H1 (cell line): ENCODE data around the gene MCL1. TPM values are rescaled to one million over a fixed set of nuclear protein-coding genes. Genes with fewer than 3 reads are reported as not detected.

Experiments used
- EGR1 ChIP-seq: IDR thresholded peaks from 2 replicates; pipeline ENCODE4 v1.6.1; 2011; ENCODE audit warnings: low read depth, low read length, borderline replicate concordance
- HDAC6 ChIP-seq: IDR thresholded peaks from one replicate; pipeline ENCODE4 v1.7.1; 2012; ENCODE audit warnings: low read depth, mild to moderate bottlenecking, inconsistent platforms, low read length, moderate library complexity
- JUND ChIP-seq: IDR thresholded peaks from 2 replicates; pipeline ENCODE4 v1.6.1; 2011; ENCODE audit warnings: mild to moderate bottlenecking, improper control_type of control experiment, low read length
- KDM1A ChIP-seq: fragments of 200-600, 300-600 bp; sonication (generic); IDR thresholded peaks from 2 replicates; pipeline ENCODE4 v1.7.1; 2016; ENCODE audit warnings: mild to moderate bottlenecking, low read length, borderline replicate concordance
- MAFK ChIP-seq: IDR thresholded peaks from 2 replicates; pipeline ENCODE4 v1.6.1; 2012; ENCODE audit warnings: low read depth, mild to moderate bottlenecking, improper control_type of control experiment, low read length
- NRF1 ChIP-seq: IDR thresholded peaks from 2 replicates; pipeline ENCODE4 v1.6.1; 2011; ENCODE audit warnings: mild to moderate bottlenecking, low read depth, low read length, improper control_type of control experiment
- RNF2 ChIP-seq: fragments of 200-900, 300-1000 bp; sonication (generic); IDR thresholded peaks from 2 replicates; pipeline ENCODE4 v1.7.1; 2016; ENCODE audit warnings: borderline replicate concordance, low read depth, mild to moderate bottlenecking, antibody characterized with exemption, low read length; ENCODE audit not compliant: poor library complexity, severe bottlenecking; ENCODE audit errors: missing control alignments
- SIRT6 ChIP-seq: IDR thresholded peaks from one replicate; pipeline ENCODE4 v1.7.1; 2012; ENCODE audit warnings: low read length, inconsistent platforms
- SP4 ChIP-seq: IDR thresholded peaks from 2 replicates; pipeline ENCODE4 v1.6.1; 2012; ENCODE audit warnings: low read length, inconsistent platforms
- TAF7 ChIP-seq: optimal IDR thresholded peaks from 2 replicates; pipeline ENCODE3; 2011; ENCODE audit warnings: low read depth, mild to moderate bottlenecking, inconsistent platforms, low read length, moderate library complexity, borderline replicate concordance
- polyA plus RNA-seq, 7 experiments: library from polyadenylated mRNA; depleted of rRNA in 3 of 7; stranded (reverse) in 5 of 7; unstranded in 2 of 7; fragments of >200 nt in 5 of 7; fragments of 200-250 nt in 2 of 7; gene quantifications; 1 replicate in 5 of 7; 2 replicates in 1 of 7; 4 replicates in 1 of 7; pipeline versions ENCODE4 v1.2.1 to v1.2.3, GENCODE V29; 2011 to 2013; ENCODE audit warnings: missing spikeins in 2 of 7, mixed read lengths in 2 of 7
- total RNA-seq: library from RNA; stranded (reverse); fragmentation: NEBNext Ultra II Directional; extraction: Animal tissue kit (Norgen Biotek cat#: 25700); gene quantifications from 2 replicates; pipeline ENCODE4 v1.2.1, GENCODE V29; 2021
- TF ChIP-seq, protein P1 (sequence below): IDR thresholded peaks from 2 replicates; pipeline ENCODE4 v1.6.1; 2011; ENCODE audit warnings: low read length, improper control_type of control experiment
- TF ChIP-seq, protein P2 (sequence below): IDR thresholded peaks from 2 replicates; pipeline ENCODE4 v1.6.1; 2012; ENCODE audit warnings: inconsistent platforms

Gene MCL1
- total and polyA plus RNA-seq, 2 of the 8 experiments (the other 6 are each of a cell fraction or from before 2014, with no cell fraction given) = 61.1 to 218 TPM

DNA sequence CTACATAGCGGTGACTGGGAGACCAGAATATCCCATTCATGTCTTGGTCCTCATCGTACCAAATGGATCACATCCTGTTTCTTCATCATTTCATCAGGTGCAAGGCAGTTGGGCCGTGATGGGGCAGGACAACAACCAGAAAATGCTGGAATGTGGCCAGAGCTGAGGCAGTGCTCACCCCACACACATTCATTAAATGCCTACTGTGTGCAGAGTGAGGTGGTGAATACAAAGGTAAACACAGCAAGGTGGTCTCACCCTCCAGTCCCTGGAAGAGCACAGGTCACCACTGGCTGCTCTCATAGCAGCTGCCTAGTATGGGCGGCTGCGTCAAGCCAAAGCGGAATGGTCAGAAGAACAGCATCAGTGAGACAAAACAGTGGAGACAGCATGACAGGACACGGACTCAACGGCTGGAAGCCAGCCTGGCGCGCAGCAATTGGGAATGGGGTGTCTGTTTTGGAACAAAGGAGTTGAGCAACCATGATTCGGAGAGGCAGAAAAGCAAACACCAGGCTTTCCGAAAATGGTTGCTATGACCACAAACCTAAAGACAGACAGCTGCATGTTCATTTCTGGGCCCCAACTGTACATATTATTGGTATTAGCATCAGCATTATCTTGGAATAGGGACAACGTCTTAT lies 35.8 kb downstream of the MCL1 start (continued):
- TF ChIP-seq, protein P1, sequence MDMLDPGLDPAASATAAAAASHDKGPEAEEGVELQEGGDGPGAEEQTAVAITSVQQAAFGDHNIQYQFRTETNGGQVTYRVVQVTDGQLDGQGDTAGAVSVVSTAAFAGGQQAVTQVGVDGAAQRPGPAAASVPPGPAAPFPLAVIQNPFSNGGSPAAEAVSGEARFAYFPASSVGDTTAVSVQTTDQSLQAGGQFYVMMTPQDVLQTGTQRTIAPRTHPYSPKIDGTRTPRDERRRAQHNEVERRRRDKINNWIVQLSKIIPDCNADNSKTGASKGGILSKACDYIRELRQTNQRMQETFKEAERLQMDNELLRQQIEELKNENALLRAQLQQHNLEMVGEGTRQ = no peak
- TF ChIP-seq JUND (no peak), TAF7 (no peak), MAFK (no peak), SIRT6 (no peak), NRF1 (no peak), HDAC6 (no peak), EGR1 (no peak), KDM1A (no peak), SP4 (no peak), RNF2 (no peak)
- TF ChIP-seq, protein P2, sequence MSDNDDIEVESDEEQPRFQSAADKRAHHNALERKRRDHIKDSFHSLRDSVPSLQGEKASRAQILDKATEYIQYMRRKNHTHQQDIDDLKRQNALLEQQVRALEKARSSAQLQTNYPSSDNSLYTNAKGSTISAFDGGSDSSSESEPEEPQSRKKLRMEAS = no peak
